KMS-11 (cell line): Measurements from ENCODE around the gene CHST11.
"Not testable (repeated sequence)": the region's sequence is repeated elsewhere in the genome, so short reads cannot be mapped to it uniquely, and the experiment has no call there.

Source experiments
- H2AFZ ChIP-seq: fragments of 200-600 bp; sonication (generic); 2 replicates; pipeline ENCODE4 v1.6.1; 2016; ENCODE audit warnings: antibody characterized with exemption, mixed run types, low read depth
- H3K27ac ChIP-seq: fragments of 200-600 bp; sonication (generic); 2 replicates; pipeline ENCODE4 v1.6.1; 2016; ENCODE audit warnings: mild to moderate bottlenecking, mixed run types
- H3K27me3 ChIP-seq: fragments of 200-600 bp; sonication (generic); 2 replicates; pipeline ENCODE4 v1.6.1; 2017; ENCODE audit warnings: mild to moderate bottlenecking, low read depth, mixed run types, moderate library complexity; ENCODE audit not compliant: insufficient read depth
- H3K36me3 ChIP-seq: fragments of 200-600 bp; sonication (generic); 2 replicates; pipeline ENCODE4 v1.6.1; 2017; ENCODE audit warnings: mild to moderate bottlenecking, mixed run types; ENCODE audit not compliant: insufficient read depth
- H3K4me1 ChIP-seq: fragments of 200-600 bp; sonication (generic); 2 replicates; pipeline ENCODE4 v1.6.1; 2016; ENCODE audit warnings: mild to moderate bottlenecking, low read depth, mixed run types; ENCODE audit not compliant: poor library complexity, severe bottlenecking
- H3K4me2 ChIP-seq: fragments of 200-600 bp; sonication (generic); 2 replicates; pipeline ENCODE4 v1.7.0; 2016; ENCODE audit warnings: mild to moderate bottlenecking, mixed run types
- H3K4me3 ChIP-seq: fragments of 200-600 bp; sonication (generic); IDR thresholded peaks from 2 replicates; pipeline ENCODE4 v1.6.1; 2017; ENCODE audit warnings: low read depth, low read length, mixed read lengths; ENCODE audit not compliant: insufficient read depth
- H3K79me2 ChIP-seq: fragments of 200-600 bp; sonication (generic); 2 replicates; pipeline ENCODE4 v1.6.1; 2016; ENCODE audit warnings: low read depth, mixed run types; ENCODE audit not compliant: insufficient read depth
- H3K9ac ChIP-seq: fragments of 200-600 bp; sonication (generic); 2 replicates; pipeline ENCODE4 v1.6.1; 2016; ENCODE audit warnings: mild to moderate bottlenecking, mixed run types
- H4K20me1 ChIP-seq: fragments of 200-600 bp; sonication (generic); 2 replicates; pipeline ENCODE4 v1.6.1; 2016; ENCODE audit warnings: mild to moderate bottlenecking, mixed run types; ENCODE audit not compliant: insufficient read depth
- TF ChIP-seq, protein P1 (sequence below): fragments of 200-600 bp; sonication (generic); conservative IDR thresholded peaks from 2 replicates; pipeline ENCODE4 v1.6.1; 2017; ENCODE audit warnings: low read depth, mild to moderate bottlenecking, antibody characterized with exemption, low read length, moderate library complexity, mixed read lengths

CHST11 gene

DNA sequence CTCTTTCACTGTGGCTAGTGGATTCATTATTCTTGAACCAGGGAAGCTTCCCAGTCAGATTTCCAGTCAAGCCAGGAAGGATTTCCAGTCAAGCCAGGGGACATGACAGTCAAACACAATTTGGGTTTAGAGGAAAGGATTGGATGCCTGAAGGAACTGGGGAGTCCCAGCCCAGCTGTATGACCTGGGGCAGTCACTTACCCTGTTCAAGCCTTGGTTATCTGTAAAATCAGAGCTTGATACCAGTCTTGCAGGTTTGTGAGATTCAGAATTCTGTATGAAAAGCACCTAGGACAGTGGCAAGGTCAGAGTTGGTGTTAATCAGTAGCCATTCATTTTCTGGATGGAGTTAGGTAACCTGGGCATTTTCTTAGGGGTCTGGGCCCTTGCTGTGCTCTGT is 152.7 kb downstream of the CHST11 start:
- Histone ChIP-seq H3K4me1 (no peaks in the 10 kb centered on the region), H3K4me3 (no peak overlapping the region), H3K4me2 (no peak overlapping the region), H4K20me1 (no peaks in the 10 kb centered on the region), H3K9ac (no peak overlapping the region), H2AFZ (no peak overlapping the region), H3K36me3 (no peaks in the 10 kb centered on the region), H3K27ac (no peak overlapping the region), H3K79me2 (no peaks in the 10 kb centered on the region), H3K27me3 (no peaks in the 10 kb centered on the region)
- TF ChIP-seq, protein P1, sequence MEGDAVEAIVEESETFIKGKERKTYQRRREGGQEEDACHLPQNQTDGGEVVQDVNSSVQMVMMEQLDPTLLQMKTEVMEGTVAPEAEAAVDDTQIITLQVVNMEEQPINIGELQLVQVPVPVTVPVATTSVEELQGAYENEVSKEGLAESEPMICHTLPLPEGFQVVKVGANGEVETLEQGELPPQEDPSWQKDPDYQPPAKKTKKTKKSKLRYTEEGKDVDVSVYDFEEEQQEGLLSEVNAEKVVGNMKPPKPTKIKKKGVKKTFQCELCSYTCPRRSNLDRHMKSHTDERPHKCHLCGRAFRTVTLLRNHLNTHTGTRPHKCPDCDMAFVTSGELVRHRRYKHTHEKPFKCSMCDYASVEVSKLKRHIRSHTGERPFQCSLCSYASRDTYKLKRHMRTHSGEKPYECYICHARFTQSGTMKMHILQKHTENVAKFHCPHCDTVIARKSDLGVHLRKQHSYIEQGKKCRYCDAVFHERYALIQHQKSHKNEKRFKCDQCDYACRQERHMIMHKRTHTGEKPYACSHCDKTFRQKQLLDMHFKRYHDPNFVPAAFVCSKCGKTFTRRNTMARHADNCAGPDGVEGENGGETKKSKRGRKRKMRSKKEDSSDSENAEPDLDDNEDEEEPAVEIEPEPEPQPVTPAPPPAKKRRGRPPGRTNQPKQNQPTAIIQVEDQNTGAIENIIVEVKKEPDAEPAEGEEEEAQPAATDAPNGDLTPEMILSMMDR, result no peak

DNA sequence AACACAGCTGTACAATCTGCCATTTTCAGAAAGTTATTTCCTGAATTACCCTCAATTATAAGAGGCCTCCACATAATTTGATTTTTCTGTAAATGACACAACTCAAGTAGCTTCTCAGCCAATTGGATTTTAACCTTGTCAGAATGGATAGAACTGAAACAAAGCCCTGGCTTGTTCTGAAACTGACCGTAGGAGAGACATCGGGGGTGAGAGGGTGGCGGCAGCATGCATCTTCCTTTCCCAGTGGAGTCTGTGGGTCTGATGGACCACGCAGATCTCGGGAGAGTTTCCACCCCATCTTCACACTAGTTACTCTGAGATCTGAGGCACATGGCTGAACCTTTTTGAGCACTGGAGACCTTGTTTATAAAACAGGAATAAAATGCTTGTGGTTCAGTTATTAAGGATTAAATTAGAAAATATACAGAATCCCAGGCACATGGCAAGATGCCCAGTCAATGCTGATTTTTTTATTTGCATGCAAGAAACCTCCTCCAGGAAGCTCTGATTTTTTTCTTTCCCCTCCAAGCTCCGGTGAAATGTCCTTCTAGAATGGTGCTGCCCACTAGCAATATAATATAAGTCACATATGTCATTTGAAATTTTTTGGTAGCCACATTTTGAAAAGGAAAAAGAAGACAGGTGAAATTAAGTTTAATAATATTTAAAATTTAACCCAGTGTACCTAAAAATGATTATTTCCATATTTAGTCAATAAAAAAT is 153.9 kb downstream of the CHST11 start:
- Histone ChIP-seq H3K4me3 (no peak overlapping the region), H3K27ac (no peak overlapping the region), H3K79me2 (no peaks in the 10 kb centered on the region), H4K20me1 (no peaks in the 10 kb centered on the region), H3K36me3 (no peaks in the 10 kb centered on the region), H3K4me1 (no peaks in the 10 kb centered on the region), H3K9ac (no peak overlapping the region), H3K4me2 (no peak overlapping the region), H3K27me3 (no peaks in the 10 kb centered on the region), H2AFZ (no peak overlapping the region)
- TF ChIP-seq, protein P1, result no peak

DNA sequence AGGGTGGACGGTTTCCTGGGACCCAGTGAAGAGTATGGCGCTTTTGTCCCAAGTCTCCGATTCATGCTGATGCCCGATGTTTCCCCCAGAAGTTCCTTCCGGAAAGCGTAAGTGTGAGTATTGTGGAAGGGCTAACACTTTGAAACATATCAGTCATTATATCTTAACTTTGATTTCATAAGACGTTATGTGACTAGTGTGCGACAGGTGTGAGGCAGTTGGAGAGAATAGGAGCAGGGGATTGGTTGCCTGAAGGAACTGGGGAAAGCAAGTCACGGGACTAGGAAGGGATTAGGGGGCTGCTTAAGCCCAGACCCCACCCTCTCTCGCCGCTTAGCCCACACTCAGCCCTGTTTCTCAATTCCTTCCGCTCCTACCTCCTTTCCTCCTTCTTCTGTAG is 154.9 kb downstream of the CHST11 start:
- H3K9ac ChIP-seq, result no peak overlapping the region
- H3K4me3 ChIP-seq, result no peak overlapping the region
- no peaks in the 10 kb centered on the region for H3K79me2 ChIP-seq
- no peaks in the 10 kb centered on the region for H3K36me3 ChIP-seq
- H4K20me1 ChIP-seq, result no peaks in the 10 kb centered on the region
- no peaks in the 10 kb centered on the region for H3K4me1 ChIP-seq
- H3K4me2 ChIP-seq, result no peak overlapping the region
- TF ChIP-seq, protein P1, result no peak
- H3K27ac ChIP-seq, result no peak overlapping the region
- H3K27me3 ChIP-seq, result no peaks in the 10 kb centered on the region
- no peak overlapping the region for H2AFZ ChIP-seq

DNA sequence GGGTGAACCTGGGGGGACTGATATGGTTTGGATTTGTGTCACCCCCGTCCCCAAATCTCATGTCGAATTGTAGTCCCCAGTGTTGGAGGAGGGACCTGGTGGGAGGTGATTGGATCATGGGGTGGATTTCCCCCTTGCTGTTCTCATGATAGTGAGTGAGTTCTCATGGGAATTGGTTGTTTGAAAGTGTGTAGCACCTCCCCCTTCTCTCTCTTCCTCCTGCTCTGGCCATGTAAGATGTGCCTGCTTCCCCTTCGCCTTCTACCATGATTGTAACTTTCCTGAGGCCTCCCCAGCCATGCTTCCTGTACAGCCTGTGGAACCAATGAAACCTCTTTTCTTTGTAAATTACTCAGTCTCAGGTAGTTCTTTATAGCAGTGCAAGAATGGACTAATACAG is 156.6 kb downstream of the CHST11 start:
- H2AFZ ChIP-seq, H3K4me1 ChIP-seq, H4K20me1 ChIP-seq, H3K79me2 ChIP-seq, H3K9ac ChIP-seq, H3K27me3 ChIP-seq, H3K27ac ChIP-seq, H3K36me3 ChIP-seq, H3K4me2 ChIP-seq, H3K4me3 ChIP-seq: not testable (repeated sequence)

DNA sequence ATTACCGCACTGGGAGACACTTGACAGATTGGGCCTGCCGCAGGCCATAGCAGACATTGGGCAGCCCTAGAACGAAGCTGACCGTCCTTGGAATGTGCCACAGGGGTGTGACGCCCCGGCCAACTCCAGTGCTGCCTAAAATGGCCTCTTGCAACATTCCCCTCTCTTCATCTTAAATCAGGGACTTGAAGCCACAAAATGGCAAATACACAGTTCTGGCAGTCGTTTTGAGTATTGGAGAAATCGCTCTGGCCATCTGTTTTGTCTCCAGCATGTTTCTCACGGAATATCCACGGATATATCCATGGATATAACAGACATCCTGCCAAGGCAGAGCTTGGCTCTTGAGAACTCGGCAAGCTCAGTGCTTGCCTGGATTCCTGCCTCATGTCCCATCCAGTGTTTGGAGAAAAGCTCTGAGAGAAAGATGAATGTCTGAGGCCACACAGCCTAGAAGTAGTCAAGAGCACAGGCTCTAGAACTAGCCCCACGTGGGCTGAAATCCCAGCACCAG is 158.4 kb downstream of the CHST11 start:
- Histone ChIP-seq H3K4me1 (no peaks in the 10 kb centered on the region), H3K4me2 (no peak overlapping the region), H3K4me3 (no peak overlapping the region), H3K27ac (no peak overlapping the region), H3K9ac (no peak overlapping the region), H2AFZ (no peak overlapping the region), H3K27me3 (no peaks in the 10 kb centered on the region), H3K79me2 (no peaks in the 10 kb centered on the region), H3K36me3 (no peaks in the 10 kb centered on the region), H4K20me1 (no peaks in the 10 kb centered on the region)
- TF ChIP-seq, protein P1, result no peak
